GM19328 (cell line): ENCODE measurements around the gene GNB3.
A peak's percentile ranks its signal among the peaks of the same experiment; 100 is the strongest.
"Not testable (repeated sequence)": the region's sequence is repeated elsewhere in the genome, so short reads cannot be mapped to it uniquely, and the experiment has no call there.

Experiments used
- ATAC-seq: cut with Tn5 transposase; IDR thresholded peaks from one replicate; pipeline ENCODE4 v1.9.1; 2021; ENCODE audit warnings: mild to moderate bottlenecking, moderate library complexity; ENCODE audit not compliant: unreplicated experiment

GNB3 gene

GRCh38 chr12:6858799-6859198 lies 18.1 kb downstream of the GNB3 start:
- ATAC-seq, result no peak

DNA sequence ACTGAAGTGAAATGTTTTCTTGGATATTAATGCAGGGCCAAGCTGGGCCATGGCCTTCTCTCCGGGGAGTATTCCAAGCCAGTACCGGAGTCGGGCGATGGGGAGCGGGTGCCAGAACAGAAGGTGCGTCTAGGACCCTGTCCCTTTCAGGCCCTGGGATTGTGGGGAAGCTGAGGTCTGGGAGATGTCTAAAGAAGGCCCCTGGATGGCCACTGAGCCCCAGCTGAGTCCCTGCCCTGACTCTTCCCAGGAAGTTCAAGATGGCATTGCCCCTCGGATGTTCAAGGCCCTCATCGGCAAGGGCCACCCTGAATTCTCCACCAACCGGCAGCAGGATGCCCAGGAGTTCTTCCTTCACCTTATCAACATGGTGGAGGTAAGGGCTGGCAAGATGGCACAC lies 19.4 kb downstream of the GNB3 start:
- no peak for ATAC-seq

DNA sequence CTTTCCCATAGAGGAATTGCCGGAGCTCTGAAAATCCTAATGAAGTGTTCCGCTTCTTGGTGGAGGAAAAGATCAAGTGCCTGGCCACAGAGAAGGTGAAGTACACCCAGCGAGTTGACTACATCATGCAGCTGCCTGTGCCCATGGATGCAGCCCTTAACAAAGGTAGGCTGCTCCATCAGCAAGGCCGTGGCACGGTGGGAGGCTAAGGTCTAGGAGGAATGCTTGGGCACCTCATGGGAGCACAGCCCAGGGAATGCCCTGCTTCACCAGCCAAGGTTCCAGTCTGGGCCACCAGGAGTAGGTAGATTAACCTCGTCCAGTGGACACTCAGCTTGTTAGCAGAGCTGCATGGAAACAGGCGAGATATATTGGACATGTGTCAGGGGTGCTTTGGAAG lies 20.2 kb downstream of the GNB3 start:
- no peak for ATAC-seq

GRCh38 chr12:6861391-6861790 lies 20.7 kb downstream of the GNB3 start:
- no peak for ATAC-seq

DNA sequence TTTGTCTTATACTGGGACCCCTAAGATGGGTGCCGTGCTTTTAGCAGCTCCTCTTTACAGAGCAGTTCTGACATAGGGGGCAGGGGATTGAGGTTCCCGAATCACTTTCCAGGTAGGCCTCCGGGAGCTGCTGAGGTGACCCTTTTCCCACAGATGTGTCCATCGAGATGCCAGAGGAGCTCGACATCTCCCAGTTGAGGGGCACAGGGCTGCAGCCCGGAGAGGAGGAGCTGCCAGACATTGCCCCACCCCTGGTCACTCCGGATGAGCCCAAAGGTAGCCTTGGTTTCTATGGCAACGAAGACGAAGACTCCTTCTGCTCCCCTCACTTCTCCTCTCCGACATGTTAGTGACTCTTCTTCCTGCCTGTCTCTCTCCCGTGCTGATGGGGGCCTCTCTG lies 22.3 kb downstream of the GNB3 start:
- ATAC-seq, result no peak

DNA sequence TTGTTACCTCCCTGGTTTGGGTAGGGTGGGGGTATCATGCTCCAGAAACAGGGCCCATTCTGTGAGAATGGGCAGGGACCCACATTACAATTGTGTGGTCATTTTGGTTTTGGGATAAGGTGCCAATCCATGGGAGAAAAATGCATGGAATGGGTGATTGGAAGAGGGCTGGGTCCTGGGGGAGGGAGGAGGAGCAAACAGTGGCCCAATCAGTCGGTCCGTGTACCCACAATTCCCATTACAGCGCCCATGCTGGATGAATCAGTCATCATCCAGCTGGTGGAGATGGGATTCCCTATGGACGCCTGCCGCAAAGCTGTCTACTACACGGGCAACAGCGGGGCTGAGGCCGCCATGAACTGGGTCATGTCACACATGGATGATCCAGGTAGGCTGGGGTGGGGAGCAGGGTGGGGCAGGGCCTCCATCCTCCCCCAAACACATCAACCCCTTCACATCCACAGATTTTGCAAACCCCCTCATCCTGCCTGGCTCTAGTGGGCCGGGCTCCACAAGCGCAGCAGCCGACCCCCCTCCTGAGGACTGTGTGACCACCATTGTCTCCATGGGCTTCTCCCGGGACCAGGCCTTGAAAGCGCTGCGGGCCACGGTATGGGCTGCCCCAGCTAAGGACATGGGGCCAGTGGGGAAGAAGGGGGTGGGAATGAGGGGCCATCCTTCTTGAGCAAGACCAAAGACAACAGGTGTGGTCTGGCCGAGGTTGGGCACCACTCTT lies 23.0 kb downstream of the GNB3 start:
- no peak for ATAC-seq

DNA sequence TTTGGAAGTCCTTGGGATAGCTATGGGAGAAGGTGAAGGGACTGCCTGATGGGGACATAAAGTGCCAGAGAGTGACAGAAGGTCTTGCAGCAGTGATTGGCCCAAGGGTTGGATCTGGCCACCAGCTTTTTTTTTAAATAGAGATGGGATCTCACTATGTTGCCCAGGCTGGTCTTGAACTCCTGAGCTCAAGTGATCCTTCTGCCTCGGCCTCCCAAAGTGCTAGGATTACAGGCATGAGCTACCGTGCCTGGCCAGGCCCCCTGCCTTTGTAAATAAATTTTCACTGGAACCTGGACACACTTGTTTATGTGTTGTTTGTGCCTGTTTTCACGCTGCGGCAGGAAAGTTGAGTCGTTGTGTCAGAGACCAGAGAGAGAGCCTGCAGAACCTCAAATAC lies 24.6 kb downstream of the GNB3 start:
- ATAC-seq, result not testable (repeated sequence)

DNA sequence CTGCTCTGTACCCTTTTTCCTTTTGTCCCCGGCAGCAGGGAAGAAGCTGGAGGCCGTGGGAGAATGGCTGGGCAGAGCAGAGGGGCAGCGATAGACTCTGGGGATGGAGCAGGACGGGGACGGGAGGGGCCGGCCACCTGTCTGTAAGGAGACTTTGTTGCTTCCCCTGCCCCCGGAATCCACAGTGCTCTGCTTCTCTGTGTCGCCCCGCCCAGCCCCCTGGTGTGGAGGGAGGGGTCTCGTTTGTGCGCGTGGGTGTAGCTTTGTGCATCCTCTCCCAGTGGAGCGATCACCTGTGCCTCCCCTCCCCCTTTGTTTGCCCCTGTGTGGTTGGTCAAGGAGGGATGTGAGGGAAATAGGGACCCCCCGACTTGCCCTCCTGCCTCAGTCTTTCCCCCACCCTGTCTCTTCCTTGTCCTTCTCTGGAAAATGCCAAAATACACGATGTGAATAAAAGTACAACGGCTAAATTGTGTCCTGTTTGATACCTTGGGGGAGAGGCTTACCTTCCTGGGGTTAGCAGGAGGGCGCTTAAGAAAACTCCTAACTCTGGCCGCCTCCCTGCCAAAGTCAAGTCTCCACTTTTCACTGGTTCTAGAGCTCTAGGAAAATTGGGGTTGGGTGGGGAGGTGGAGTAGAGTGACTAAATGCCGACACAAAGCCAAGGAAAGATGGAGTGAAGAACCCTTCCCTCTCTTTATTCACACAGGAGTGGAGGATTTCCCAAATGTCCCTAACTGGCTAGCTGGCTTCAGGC lies 25.6 kb downstream of the GNB3 start:
- no peak for ATAC-seq

- ATAC-seq, result peak; percentile 4
Measured at GRCh38 chr12:6866920-6867412, 26.2 kb downstream of the GNB3 start.

- ATAC-seq, result peak; percentile 52
Measured at GRCh38 chr12:6867413-6868210, 26.9 kb downstream of the GNB3 start, which contains the start of gene TPI1. TPI1 (plus strand) TSS chr12:6867531; CDS start chr12:6867567, 36 bp downstream.

DNA sequence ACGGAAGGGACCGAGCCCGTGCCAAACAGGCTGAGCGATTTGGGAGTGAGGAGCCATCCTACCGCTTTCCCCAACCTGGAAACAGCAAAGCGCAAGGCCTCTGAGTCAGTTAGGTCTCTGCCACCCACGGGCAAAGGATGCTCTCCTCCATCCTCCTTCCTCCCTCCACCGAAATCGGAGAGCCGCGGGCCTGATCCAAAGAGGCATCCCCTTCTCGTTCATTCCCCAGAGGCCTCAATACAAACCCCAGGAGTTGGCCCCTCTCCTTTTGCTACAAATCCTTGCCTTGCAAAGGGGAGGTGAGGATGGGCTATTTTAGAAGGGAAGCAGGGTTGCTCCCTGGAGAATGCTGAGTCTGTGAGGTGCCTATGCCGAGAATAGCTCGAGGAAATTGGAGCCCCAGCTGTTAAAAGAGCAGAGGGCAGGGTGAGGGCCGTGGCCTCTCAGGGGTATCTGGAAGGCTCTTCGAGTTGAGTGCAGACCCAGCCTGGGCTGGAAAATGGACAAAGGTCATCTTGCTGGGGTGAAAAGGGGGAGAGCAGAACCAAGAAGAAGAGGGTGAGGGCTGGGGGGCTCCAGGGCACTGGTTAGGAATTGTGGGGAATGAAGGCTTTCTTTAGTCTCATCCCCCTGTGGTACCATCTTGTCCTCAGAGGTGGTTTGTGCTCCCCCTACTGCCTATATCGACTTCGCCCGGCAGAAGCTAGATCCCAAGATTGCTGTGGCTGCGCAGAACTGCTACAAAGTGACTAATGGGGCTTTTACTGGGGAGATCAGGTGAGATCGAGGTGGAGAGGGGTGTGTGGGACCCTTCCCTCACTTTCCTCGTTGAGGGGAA lies 27.7 kb downstream of the GNB3 start:
- ATAC-seq, result no peak

DNA sequence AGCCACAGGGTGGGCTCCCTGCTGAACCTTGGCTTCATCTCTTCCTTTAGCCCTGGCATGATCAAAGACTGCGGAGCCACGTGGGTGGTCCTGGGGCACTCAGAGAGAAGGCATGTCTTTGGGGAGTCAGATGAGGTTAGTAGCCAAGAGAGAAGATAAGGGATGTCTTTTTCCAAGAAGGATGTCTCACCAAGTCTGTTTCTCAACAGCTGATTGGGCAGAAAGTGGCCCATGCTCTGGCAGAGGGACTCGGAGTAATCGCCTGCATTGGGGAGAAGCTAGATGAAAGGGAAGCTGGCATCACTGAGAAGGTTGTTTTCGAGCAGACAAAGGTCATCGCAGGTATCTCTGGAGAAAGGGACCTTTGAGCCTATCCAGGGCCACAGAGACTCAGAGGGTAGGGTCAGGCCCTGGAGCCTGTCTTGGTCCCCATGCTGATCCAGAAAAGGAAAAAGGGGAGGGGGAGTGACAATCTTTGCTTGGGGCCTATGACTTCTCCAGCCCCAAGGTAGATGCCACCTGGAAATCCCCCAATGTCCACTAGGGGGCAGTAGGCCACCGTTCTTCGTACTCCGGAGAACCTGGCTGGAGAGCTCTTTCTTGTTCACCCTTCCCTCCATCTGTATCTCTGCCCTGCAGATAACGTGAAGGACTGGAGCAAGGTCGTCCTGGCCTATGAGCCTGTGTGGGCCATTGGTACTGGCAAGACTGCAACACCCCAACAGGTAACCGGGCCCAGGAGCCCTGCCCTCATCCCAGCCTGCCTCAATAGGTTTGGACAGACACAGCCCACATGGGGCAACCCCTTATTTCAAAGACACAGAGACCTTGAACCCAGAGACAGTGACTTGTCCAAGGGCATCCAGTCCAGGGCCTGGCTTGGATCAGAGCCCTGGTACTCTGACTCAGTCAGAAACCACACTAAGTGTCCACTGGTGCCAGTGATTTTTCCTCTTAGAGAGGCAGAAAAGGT lies 28.6 kb downstream of the GNB3 start:
- no peak for ATAC-seq

DNA sequence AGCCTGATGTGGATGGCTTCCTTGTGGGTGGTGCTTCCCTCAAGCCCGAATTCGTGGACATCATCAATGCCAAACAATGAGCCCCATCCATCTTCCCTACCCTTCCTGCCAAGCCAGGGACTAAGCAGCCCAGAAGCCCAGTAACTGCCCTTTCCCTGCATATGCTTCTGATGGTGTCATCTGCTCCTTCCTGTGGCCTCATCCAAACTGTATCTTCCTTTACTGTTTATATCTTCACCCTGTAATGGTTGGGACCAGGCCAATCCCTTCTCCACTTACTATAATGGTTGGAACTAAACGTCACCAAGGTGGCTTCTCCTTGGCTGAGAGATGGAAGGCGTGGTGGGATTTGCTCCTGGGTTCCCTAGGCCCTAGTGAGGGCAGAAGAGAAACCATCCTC lies 29.6 kb downstream of the GNB3 start:
- not testable (repeated sequence) for ATAC-seq

- no peak for ATAC-seq
Measured at GRCh38 chr12:6871052-6871957, 30.6 kb downstream of the GNB3 start.

DNA sequence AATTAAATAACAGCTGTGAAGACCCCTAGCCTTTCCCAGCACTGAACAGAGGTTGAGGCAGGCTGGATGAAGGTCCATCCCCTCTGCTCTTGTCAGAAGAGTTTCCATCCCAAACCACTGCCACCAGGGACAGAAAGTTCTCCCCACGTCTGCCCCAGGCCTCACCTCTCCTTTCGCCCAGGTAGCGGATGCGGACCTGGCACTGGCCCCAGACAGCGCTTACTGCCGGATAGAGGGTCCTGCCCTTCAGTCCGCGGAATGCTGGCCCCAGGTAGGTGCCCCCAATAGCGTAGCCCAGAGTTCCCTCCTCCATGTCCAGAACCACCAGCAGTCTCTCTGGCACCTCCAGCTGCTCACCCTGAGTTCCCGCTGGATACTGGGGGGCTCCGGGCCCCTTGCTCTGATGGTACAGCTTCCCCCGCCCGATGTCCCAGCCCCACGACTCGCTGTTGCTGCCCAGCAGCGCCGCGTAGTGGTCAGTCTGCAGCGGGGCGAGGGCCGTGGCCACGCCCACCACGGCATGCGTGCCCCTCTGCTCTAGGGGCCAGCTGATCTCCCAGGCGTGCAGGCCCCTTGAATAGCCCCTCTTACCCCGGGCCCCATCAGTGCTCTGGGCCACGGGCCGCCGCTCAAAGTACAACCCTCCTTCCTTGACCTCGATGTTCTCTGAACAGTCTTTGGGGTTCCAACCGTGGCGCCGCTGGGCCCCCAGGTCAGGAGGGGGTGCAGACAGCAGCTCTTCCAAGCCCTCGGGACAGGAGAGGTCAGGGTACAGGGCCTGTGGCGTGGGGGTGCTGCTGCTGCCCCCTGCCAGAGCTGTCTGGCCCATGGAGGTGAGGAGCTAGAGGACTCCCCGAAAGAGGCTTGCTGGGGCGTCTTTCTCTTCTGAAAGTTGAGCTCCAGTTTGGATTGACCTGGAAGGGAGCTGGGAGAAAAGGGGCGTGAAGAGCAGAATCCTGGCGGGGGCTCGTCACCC lies 31.6 kb downstream of the GNB3 start:
- ATAC-seq, result no peak

DNA sequence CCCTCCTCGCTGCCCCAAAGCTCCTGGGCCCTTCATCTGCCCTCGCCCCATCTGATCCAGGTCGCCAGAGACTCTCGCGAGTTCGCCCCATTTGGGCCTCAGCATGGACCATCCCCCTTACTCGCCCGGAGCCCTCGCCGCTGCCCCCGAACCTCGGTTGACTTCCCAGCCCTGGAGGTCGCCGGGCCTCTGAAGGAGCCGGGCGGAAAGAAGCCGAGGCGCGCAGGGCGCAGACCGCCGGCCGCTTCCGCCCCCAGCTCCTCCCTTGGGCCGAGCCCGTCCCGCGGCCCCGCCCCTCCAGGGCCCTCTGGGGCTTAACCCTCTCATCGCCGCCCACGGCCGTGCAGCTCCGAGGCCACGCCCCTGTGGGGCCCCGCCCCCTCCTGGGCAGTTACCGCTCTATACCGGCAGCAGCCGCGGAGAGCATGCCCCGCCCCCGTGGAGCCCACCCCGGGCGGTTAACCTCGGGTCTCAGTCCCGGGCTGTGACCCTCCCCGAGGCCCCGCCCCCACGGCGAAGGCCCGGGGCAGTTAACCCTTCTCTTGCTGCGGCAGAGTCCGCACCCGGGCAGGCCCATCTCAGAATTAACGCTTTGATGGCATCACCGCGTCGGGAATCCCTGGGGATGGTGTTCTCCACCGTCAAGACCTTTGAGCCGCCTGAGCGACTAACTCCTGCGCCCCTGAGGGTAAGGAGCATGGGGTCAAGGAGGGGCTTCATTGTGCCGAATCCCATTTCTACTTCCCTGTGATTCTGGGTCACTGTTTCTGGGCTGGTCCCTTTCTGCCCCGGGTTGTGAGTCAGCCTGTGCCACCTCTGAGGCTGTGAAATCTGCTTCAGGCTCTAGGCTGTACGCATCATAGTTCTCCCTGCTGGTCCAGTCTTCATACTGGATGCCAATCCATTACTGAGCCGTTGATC lies 32.6 kb downstream of the GNB3 start, which contains the start of gene SPSB2:
TSS of gene SPSB2 (minus strand) at position 210 of the 921 bp plus-strand sequence. CDS start 402 bp downstream, outside the sequence.
- ATAC-seq, result peak; percentile 75
